GM19455 (cell line): ENCODE results near the gene TGFA.

ENCODE experiments used
- ATAC-seq: cut with Tn5 transposase; IDR thresholded peaks from one replicate; pipeline ENCODE4 v1.9.1; 2021; ENCODE audit not compliant: unreplicated experiment

TGFA gene

DNA sequence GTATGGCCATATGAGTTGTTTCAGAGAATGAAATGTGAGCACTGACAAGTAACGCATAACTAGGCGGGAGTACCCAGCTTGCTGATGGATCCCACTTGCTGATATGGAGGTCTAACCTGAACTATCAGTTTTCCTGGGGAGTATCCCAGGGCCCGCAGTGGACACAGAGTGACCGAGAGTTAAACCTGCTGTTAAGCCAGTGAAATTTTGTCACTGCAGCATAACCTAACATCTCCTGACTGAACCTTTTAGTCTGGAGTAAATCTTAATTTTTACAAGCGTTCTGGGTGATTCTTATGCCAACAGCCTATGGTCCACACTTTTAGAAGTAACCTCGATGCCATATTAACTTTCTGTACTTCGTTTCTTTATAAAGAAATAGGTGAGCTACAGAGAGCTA lies 54.4 kb downstream of the TGFA start:
- ATAC-seq: no peak

DNA sequence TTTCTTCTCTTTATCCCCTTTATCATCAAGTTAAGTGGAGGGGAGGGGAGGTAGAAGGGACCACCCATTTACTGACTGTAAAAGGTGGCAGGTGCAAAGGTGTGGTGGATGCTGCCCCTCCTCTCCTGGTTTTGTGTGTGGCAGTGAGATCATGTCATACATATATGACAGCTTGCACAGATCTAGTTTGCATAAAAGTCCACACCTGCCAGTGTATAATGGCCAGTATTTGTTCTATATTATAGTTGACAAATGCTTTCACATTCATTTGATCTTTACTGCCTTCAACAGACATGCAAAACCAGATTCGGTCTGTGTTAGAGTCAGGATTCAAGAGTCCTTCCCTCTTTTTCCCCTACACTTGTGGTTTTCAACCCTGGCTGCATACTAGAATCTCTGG lies 55.1 kb downstream of the TGFA start:
- no peak for ATAC-seq

DNA sequence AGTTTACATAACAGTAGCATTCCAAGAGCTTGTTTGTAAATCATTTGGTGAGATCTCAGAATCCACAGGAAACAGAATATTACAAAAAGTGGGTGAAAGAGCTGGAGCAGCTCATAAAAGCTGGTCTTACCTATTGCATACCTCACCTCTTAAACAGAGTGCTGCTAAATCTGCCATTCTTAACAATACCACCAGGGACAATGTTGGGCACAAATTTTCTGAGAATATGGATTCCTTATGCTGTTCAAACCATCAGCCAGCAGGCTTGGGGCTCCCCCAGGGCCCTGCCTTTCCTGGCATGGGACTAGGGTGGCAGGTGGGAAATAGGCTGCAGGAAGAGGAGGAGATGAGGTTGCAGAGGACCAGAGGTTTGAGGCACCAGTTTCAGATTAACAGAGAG lies 55.6 kb downstream of the TGFA start:
- ATAC-seq: no peak

DNA sequence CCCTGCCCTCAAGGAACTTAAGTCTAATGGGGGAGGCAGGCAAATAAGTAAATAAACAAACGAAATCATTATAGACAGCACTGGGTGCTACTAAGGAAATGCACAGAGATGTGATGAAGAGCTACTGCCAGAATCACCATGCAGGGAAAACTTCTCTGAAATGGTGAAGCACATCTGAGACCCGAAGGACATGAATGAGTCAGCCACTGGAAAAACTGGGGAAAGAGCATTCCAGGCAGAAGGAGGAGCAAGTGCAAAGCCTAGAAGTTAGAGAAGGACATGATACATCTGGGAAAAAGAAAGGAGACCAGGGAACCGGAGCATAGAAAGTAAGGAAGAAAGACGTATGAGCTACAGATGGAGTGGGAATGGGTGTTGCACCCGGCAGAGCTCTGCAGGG lies 56.8 kb downstream of the TGFA start:
- no peak for ATAC-seq

DNA sequence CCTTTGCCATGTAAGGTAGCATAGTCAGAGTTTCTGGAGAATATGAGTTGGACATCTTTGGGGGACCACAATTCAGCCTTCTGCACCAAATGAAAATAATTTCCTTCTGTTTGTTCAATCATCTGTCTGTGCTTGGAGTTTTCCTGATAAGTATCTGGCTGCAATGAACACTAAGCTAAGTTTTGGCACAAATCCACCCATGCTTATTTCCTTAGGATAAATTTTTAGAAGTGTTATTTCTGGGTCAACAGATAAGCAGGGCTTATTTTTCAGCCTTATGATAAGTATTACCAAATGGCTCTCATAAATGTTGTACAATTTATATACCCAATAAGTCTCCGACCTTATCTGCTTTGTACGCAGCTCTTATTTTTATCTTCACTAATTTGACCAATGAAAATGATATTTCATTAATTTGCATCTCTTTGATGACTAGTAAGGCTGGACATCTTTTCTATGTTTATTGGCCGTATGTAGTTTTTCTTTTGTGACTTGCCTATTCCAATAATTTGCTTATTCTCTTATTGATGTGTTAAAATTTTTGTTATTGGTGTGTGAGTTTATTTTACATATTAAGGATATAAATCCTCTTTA lies 59.2 kb downstream of the TGFA start:
- no peak for ATAC-seq

DNA sequence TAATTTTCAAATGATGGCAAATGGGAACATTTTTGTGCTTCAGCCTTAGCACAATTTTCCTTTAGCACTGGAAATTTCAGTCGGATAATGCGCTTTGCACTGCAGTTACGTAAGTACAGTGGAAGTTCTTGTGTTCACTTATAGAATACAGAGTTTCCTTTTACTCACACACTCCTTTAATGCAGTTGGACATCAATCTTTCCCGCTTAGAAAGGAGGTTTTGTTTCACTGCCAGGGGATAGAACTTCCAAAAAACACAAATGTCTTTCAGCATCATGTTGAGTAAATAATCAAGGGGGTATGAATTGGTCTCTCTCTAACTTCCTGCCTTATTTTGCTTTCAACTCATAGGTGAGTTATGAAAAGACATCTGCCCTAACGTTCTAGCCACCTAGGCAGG lies 63.2 kb downstream of the TGFA start:
- ATAC-seq: no peak

DNA sequence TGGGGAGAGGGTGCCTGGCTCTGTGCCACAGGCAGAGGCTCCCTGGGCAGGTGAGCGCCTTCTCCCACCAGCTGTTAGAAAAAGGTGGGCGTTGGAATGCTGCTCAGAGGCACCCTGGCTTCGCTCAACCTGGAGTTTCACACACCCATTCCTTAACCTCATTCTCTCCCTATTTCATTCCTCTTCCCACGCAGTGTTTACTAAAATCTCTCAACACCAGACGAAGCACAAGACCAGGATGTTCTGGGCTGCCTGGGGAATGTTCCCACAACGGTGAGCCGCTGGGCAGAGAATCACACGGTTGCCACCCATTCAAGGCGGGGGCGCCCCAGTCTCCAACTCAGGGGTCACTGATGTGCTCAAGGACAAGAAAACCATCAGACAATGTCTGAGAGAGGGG lies 64.5 kb downstream of the TGFA start:
- no peak for ATAC-seq

DNA sequence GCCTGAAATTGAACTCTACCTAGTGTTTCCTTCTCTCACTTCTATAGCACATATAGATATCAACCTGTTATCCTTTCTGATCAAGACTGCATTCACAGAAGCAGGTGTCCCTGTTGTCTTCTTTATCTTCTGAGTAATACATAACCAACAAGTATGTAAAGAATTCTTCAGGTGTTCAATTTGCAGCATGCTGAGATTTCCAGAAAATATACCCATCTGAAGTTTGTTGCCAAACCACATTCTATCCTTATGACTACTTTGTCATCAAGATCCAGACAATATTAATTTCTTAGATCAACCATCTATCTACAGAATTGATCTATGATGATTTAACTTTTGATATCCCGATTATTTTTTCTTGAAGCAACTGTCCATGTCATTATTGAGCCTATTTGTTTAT lies 69.5 kb downstream of the TGFA start:
- no peak for ATAC-seq

DNA sequence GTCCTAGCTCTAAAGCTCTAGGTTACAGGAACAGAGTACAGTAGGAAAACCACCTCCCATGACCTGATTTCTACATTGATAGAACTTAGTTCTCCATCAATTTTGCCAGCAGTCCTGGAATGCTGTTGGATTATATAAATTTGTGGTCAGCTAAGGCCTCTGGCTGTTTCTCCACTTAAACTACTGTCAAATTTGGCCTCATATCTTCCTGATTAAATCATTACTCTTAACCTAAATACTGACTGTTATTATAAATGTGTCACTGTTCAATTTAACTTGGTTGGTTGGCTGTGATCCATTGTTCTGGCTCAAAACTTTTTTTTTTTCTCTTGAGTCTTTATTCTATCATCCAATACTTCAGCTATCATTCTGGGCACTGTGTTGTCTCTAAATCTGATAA lies 71.2 kb downstream of the TGFA start:
- no peak for ATAC-seq

DNA sequence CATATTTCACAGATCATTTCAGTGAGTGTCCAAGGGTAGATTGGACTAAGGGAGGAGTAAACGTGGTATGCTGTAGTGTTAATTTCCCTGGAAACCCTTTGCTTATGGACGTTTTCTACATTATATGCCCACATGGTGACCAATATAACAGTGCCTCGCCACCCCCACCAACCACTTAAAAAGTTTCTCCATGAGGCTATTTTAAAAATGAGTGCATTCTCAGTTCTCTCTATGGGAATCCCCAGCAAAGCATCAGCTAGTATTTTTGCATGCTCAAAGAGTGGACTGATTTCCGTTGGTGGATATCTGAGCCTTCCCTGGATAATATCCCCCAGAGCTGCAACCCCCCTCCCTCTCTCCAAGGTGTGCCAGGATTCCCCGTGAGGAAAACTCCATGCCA lies 73.2 kb downstream of the TGFA start:
- ATAC-seq: no peak

DNA sequence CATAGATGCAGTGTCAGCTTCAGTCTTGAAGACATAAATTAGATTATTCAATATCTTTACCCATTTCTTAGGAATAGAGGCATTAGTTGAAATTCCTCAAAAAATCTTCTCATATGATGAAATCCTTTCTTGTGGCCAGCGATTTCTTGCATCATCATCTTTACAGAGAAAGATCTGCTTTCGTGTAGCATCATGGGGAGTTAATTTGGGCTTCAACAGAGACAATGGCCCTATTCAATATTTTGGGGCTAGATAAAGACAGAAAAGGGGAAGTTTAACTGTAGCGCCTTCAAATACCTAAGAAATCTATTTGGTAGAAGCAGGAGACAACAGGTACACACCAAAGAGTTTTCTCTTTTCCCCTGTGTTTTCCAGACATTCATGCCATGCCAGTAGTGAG lies 73.8 kb downstream of the TGFA start:
- ATAC-seq: no peak

DNA sequence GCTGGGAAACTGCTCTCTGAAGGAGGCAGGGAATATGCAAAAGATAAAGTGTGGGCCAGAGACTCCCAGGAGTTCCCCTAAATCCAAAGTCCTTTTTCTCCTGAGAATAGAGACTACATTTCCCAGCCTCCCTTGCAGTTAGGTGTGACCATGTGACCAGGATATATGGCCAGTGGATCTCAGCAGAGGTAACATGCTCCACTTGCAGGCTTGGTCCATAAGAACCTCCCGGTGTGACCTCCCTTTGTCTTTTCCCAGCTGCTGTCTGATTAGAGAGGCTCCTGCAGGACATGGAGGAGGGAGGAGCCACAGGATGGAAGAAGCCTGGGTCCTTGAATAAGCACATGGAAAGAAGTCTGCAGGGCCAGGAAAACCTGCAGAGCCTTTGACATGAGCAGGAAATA lies 76.2 kb downstream of the TGFA start:
- no peak for ATAC-seq

DNA sequence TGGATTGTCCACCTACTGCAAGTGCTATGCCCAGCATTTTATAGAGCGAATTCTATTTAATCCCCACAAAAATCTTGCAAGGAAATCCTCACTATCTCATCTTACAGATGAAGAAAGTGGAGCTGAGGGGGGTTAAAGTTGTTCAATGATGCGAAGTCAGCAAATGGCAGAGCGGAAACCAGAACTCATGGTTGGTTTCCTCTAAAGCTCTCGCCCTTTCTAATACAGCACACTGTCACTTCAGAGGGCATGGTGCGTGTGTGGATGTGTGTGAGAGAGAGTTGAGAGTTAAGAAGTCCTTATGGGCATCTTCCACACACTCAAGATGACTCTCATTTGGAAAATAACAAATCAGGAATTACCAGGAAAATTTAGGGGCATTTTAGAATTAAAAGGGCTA lies 78.4 kb downstream of the TGFA start:
- no peak for ATAC-seq

DNA sequence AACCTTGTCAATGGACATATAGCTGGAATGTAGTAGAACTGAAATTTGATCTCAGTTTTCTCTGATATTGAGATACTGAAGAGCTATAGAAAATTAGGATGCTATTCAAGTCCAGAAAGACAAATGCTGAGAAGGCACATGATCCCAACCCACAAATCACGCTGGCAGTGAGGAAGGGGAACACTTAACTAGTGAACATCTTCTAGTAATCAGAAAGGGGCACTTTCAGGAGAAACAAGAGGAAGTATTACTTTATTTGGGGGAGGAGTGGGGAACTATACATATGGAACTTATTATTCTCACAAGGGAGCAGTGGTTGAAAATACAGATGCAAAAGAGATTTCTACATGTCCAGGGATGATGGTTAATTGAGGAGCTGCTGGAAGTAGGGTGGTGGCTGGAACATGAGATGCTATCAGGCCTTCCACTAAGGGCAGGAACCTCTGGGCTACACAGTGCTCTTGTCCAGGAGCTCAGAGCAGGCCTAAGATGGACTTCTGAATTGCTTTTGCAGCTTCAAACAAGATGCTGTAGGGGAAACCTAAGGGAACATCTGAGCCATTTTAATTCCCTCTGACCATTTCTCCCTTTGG lies 79.3 kb downstream of the TGFA start:
- ATAC-seq: no peak

DNA sequence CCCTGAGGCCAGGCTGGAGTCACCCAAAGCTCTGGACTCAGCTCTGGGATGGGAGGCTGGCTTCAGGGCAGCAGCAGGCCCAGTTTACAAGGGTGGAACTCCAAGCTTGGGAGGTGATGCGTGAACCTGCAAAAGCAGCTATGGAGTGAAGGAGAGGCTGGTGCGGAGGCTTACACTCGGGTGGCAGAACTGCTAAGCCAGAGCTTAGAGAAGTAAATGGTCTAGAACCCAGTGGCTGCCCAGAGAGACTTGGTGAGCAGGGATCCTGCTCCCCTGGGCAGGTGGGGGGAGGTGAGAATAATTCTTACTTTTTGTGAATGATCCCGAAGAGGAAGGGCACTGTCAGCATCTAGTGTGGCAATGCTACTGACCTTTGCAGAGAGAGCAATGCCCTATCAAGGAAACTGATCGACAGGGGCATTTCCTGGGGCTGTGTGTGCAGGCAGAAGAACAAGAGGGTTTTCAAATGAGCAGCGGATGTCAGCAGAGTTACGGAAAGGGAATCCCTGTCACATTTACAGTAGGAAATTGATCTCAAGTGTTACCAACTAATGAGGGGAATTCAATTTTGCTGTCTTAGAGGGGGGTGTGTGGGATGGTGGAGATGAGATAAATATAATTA lies 80.4 kb downstream of the TGFA start:
- ATAC-seq: no peak

DNA sequence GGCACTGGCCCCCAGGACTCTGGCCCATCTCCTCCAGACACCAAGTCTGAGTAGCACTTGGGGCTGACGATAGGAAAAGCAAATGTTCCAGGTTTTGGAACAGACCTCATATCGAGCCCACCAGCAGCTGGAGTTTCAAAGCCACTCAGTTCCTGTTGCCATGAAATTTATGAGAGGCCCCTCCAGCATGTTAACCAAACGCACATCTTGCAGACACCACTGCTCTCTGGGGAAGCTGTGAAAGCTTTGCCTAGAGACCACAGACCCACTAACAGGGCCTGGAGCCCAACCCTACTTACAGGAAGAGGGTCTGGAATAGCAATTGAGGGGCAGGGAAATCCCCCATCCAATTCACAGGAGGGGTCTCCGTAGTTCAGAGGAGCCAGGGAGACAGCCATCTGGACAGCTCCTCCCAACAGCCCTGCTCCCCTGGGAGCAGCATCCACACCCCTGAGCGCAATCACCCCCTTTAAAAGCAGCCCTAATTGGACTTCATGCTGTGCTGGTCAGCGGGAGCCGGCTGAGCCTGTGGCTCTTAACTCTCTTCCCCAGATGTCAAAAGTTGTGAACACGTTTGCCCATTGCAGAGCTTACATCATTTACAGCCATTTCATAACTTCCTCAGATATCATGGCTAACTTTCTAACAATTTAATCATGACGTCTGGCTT lies 81.3 kb downstream of the TGFA start:
- ATAC-seq: no peak

DNA sequence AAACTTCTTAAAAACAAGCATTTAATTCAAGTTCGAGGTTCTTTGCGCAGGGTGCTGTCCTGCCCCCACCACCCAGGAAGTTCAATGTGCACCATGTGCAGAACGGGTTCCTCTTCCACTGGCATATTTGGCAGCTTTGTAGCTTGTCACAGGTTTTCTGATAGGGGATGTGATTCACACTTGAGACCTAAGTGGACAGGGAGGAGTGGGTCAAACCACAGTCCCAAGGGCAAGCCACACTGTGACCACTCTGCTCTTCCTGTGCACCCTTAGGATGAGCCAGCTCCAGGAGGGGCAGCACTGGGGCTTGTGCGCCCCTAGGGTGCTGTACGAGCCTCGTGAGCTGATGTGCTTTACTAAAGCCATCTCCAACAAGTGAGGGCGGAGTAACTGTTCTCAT lies 82.5 kb downstream of the TGFA start:
- no peak for ATAC-seq

DNA sequence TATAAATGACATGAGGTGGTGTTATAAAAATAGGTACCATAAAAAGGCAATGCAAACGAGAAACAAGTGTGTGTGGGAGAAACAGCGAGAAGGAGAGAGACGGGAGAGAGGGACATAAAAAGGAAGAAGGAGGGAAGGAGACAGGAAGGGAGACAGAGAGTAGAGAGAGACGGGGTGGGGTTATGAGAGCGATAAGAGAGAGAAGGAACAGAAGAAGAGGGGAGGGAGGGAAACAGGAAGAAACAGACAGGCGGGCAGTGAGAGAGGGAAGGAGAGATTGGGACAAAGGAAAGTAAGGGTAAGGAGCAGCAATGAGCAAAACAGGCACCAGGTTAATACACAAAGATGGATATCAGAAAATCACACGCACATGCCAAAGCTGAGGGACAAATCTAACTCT lies 83.7 kb downstream of the TGFA start:
- ATAC-seq: no peak

DNA sequence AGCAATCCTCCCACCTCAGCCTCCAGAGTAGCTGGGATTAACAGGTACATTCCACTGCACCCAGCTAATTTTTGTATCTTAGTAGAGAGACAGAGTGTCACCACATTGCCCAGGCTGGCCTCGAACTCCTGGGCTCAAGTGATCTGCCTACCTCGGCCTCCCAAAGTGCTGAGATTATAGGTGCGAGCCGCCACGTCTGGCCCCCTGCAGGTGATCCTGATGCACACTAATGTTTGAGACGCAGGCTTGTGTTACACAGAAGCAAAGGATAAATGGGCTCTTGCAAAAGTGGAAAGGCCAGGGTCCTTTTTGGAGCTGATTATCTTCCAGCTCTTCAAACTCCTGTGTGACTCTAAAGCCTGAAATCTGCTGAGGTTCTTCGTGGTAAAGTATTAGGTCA lies 84.2 kb downstream of the TGFA start:
- no peak for ATAC-seq

DNA sequence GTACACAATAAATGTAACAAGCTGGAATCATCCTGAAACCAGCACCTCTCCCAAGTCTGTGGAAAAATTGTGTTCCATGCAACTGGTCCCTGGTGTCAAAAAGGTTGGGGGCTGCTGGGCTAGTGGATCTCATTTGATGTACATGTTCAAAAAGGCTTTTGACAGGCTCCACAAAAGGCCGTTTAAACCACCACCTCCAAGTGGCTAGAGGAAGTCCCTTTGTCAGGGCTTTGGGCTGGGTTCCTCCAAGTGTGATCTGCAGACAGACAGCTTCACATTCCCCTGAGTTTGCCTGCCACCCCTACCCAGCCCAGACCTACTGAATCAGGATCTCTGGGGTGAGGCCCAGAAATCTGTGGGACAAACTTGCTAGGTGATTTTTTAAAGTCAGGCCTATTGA lies 84.7 kb downstream of the TGFA start:
- no peak for ATAC-seq

DNA sequence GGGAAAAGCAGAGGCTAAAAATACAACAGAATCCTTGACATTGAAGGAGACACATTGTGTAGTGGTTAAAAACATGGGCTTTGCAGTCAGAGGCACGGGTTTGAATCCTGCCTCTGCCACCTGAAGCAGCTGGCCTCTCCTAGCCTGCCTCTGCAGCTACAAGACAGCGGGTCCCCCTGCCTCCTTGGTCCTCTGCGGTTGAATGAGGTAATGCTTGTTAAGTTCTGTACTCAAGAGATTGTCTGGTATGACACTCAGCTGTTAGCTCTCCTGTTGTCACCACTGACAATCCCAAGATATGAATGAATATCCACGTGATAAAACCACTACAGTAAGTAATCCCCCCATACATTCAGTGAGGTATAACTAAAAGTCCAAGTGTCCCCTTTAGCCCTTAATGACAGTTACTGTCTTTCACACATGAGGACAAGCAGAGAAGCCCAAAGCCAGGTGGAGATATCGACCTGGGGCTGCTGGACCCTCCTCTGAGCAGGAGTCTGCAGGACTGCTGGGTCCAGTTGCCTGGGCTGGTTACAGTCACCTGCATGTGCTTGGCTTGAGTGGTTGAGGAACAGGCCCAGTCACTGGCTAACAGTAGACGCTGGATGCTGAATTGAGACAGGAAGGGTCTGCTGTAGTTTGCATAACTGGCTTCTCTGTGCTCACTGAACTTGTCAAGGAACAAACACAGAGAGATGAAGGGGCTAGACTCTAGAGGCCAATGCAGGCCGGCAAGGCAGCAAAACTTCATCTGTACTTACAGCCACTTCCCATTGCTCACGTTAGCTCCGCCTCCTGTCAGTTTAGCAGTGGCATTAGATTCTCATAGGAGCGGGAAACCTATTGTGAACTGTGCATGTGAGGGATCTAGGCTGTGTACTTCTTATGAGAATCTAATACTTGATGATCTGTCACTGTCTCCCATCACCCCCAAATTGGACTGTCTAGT lies 85.5 kb downstream of the TGFA start:
- no peak for ATAC-seq
